Smooth muscle cell (in vitro differentiated cells): ENCODE measurements around the gene CDS2. TPM values are rescaled to one million over a fixed set of nuclear protein-coding genes. Genes with fewer than 3 reads are reported as not detected.
A peak's percentile ranks its signal among the peaks of the same experiment; 100 is the strongest.

Source experiments
- DNase-seq: peaks from one replicate; lab custom pipeline; 2025; ENCODE audit not compliant: unreplicated experiment; lab: John Stamatoyannopoulos, UW
- H2AFZ ChIP-seq: fragments of 200-600 bp; sonication (generic); 2 replicates; pipeline ENCODE4 v1.6.0; 2016; ENCODE audit warnings: antibody characterized with exemption, low read depth, mild to moderate bottlenecking
- H3F3A ChIP-seq: fragments of 200-600 bp; sonication (generic); 2 replicates; pipeline ENCODE4 v1.6.0; 2017; ENCODE audit warnings: antibody characterized with exemption, low read depth
- H3K27ac ChIP-seq: fragments of 200-600 bp; sonication (generic); 2 replicates; pipeline ENCODE4 v1.5.1; 2016; ENCODE audit warnings: low read depth, mild to moderate bottlenecking
- H3K27me3 ChIP-seq: fragments of 200-600 bp; sonication (generic); 2 replicates; pipeline ENCODE4 v1.6.1; 2016; ENCODE audit warnings: low read depth, mild to moderate bottlenecking
- H3K36me3 ChIP-seq: fragments of 200-600 bp; sonication (generic); 2 replicates; pipeline ENCODE4 v1.5.1; 2016; ENCODE audit warnings: low read depth
- H3K4me1 ChIP-seq: fragments of 200-600 bp; sonication (generic); 2 replicates; pipeline ENCODE4 v1.5.1; 2016; ENCODE audit warnings: low read depth
- H3K4me2 ChIP-seq: fragments of 200-600 bp; sonication (generic); 2 replicates; pipeline ENCODE4 v1.6.0; 2016; ENCODE audit warnings: mild to moderate bottlenecking
- H3K4me3 ChIP-seq: fragments of 200-600 bp; sonication (generic); 2 replicates; pipeline ENCODE4 v1.5.1; 2016; ENCODE audit warnings: mild to moderate bottlenecking
- H3K79me2 ChIP-seq: fragments of 200-600 bp; sonication (generic); 2 replicates; pipeline ENCODE4 v1.6.0; 2016; ENCODE audit warnings: low read depth, mild to moderate bottlenecking
- H3K9ac ChIP-seq: fragments of 200-600 bp; sonication (generic); 2 replicates; pipeline ENCODE4 v1.6.0; 2016; ENCODE audit warnings: low read depth
- H3K9me3 ChIP-seq: fragments of 200-600 bp; sonication (generic); replicated peaks from 2 replicates; pipeline ENCODE4 v1.5.1; 2016; ENCODE audit warnings: low read depth
- H4K20me1 ChIP-seq: fragments of 200-600 bp; sonication (generic); 2 replicates; pipeline ENCODE4 v1.6.0; 2016; ENCODE audit warnings: low read depth
- WGBS: methylation state at CpG from one replicate; pipeline ENCODE4 v1.1.7; 2016; ENCODE audit warnings: low lambda C conversion rate; 5-methylcytosine and 5-hydroxymethylcytosine counted together
- polyA plus RNA-seq: library from polyadenylated mRNA; unstranded; fragments of >200 nt; fragmentation: Nextera tagmentation; extraction: Ambion mirVana; gene quantifications from 2 replicates; pipeline ENCODE4 v1.2.1, GENCODE V29; 2016
- total RNA-seq: library from RNA; depleted of rRNA; stranded (reverse); fragments of >200 nt; gene quantifications from 2 replicates; pipeline ENCODE4 v1.2.3, GENCODE V29; 2014
- TF ChIP-seq, protein P1 (sequence below): fragments of 200-600 bp; sonication (generic); IDR thresholded peaks from 2 replicates; pipeline ENCODE4 v1.5.1; 2017; ENCODE audit warnings: borderline replicate concordance, mild to moderate bottlenecking, antibody characterized with exemption; ENCODE audit not compliant: insufficient read depth, poor library complexity, severe bottlenecking

CDS2 gene
- total and polyA plus RNA-seq, 2 experiments from 2014 or later: 24.9 to 25.9 TPM

GRCh38 chr20:5116875-5117274 lies 9.9 kb upstream of the CDS2 start:
- TF ChIP-seq, protein P1, sequence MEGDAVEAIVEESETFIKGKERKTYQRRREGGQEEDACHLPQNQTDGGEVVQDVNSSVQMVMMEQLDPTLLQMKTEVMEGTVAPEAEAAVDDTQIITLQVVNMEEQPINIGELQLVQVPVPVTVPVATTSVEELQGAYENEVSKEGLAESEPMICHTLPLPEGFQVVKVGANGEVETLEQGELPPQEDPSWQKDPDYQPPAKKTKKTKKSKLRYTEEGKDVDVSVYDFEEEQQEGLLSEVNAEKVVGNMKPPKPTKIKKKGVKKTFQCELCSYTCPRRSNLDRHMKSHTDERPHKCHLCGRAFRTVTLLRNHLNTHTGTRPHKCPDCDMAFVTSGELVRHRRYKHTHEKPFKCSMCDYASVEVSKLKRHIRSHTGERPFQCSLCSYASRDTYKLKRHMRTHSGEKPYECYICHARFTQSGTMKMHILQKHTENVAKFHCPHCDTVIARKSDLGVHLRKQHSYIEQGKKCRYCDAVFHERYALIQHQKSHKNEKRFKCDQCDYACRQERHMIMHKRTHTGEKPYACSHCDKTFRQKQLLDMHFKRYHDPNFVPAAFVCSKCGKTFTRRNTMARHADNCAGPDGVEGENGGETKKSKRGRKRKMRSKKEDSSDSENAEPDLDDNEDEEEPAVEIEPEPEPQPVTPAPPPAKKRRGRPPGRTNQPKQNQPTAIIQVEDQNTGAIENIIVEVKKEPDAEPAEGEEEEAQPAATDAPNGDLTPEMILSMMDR: no peak
- no peak overlapping the region for H3K4me3 ChIP-seq
- peaks cover 24% of the 10 kb centered on the region for H3K4me1 ChIP-seq
- H3K9ac ChIP-seq: no peak overlapping the region
- H3K27ac ChIP-seq: no peak overlapping the region
- peaks cover 39% of the 10 kb centered on the region for H3K79me2 ChIP-seq
- H2AFZ ChIP-seq: no peak overlapping the region
- H3K36me3 ChIP-seq: peaks cover 9% of the 10 kb centered on the region
- H3K4me2 ChIP-seq: no peak overlapping the region
- H4K20me1 ChIP-seq: peaks cover 20% of the 10 kb centered on the region
- no peaks in the 10 kb centered on the region for H3K27me3 ChIP-seq
- H3K9me3 ChIP-seq: no peaks in the 10 kb centered on the region
- peaks cover 4% of the 10 kb centered on the region for H3F3A ChIP-seq
- 95% methylated on average over 3 of the region's 3 CpGs for WGBS
- DNase-seq: no peak

GRCh38 chr20:5118220-5119142 lies 8.3 kb upstream of the CDS2 start:
- peak overlapping the region; percentile 91 for H3K4me2 ChIP-seq
- WGBS: 5% methylated on average over 23 of the region's 23 CpGs
- H3K79me2 ChIP-seq: peaks cover 32% of the 10 kb centered on the region
- H2AFZ ChIP-seq: no peak overlapping the region
- no peak for DNase-seq
- peak overlapping the region; percentile 84 for H3K27ac ChIP-seq
- H3K4me3 ChIP-seq: peak overlapping the region; percentile 67
- TF ChIP-seq, protein P1: no peak
- peak overlapping the region; percentile 48 for H3K9ac ChIP-seq
- H3K27me3 ChIP-seq: no peaks in the 10 kb centered on the region
- H4K20me1 ChIP-seq: peaks cover 20% of the 10 kb centered on the region
- peaks cover 4% of the 10 kb centered on the region for H3F3A ChIP-seq
- peaks cover 20% of the 10 kb centered on the region for H3K4me1 ChIP-seq
- H3K9me3 ChIP-seq: no peaks in the 10 kb centered on the region
- peaks cover 9% of the 10 kb centered on the region for H3K36me3 ChIP-seq

GRCh38 chr20:5119143-5119434 lies 7.7 kb upstream of the CDS2 start:
- Histone ChIP-seq H3K4me2 (peak overlapping the region; percentile 91), H2AFZ (no peak overlapping the region), H3K79me2 (peaks cover 32% of the 10 kb centered on the region), H3K27me3 (no peaks in the 10 kb centered on the region), H3K4me3 (peak overlapping the region; percentile 67), H3K27ac (peak overlapping the region; percentile 84), H3K9me3 (no peaks in the 10 kb centered on the region), H3K36me3 (peaks cover 9% of the 10 kb centered on the region), H3F3A (peaks cover 4% of the 10 kb centered on the region), H4K20me1 (peaks cover 20% of the 10 kb centered on the region), H3K4me1 (peaks cover 20% of the 10 kb centered on the region), H3K9ac (peak overlapping the region; percentile 48)
- TF ChIP-seq, protein P1: no peak
- no peak for DNase-seq
- 2% methylated on average over 21 of the region's 21 CpGs for WGBS
